Neural cell (in vitro differentiated cells): ENCODE measurements around the gene KRTAP5-9.

Experiments
- EP300 ChIP-seq: fragments of 450-650 bp; conservative IDR thresholded peaks from 2 replicates; pipeline ENCODE4 v1.6.1; 2014; ENCODE audit warnings: antibody characterized with exemption, mild to moderate bottlenecking, moderate library complexity; ENCODE audit not compliant: poor library complexity, severe bottlenecking
- EZH2 ChIP-seq: fragments of 200-600, 300-800 bp; shearing (Covaris generic), sonication (generic); IDR thresholded peaks from 2 replicates; pipeline ENCODE4 v1.6.1; 2014; ENCODE audit warnings: antibody characterized with exemption, low read length, borderline replicate concordance, mild to moderate bottlenecking; ENCODE audit not compliant: insufficient read depth, poor library complexity, severe bottlenecking
- POLR2AphosphoS5 ChIP-seq: IDR thresholded peaks from 2 replicates; pipeline ENCODE4 v1.6.1; 2012
- SMC3 ChIP-seq: fragments of 450-650 bp; conservative IDR thresholded peaks from 2 replicates; pipeline ENCODE4 v1.6.1; 2014; ENCODE audit warnings: antibody characterized with exemption, mild to moderate bottlenecking, moderate library complexity; ENCODE audit not compliant: poor library complexity
- TAF1 ChIP-seq: IDR thresholded peaks from 2 replicates; pipeline ENCODE4 v1.6.1; 2012; ENCODE audit warnings: low read depth
- TF ChIP-seq, protein P1 (sequence below): fragments of 450-650 bp; IDR thresholded peaks from 2 replicates; pipeline ENCODE4 v1.5.1; 2014; ENCODE audit warnings: antibody characterized with exemption, mild to moderate bottlenecking, moderate library complexity; ENCODE audit not compliant: poor library complexity, severe bottlenecking

DNA sequence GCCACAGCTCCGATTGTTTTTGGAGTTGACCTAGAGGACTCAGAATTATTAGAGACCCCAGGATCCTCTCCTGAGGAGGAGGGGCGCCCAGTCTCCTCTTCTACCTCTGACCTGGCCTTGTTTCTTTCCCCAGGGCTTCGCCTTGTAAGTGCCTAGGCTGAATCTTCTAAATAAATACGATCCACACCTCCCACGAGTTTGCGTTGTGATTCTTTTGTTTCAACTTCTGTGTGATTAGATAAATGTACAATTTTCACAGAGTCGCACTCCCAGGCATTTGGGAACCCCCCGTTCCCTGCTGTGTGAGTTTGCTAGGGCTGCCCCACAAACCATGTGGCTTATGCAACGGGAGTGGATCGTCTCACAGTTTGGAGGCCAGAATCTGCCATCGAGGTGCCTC is 9.2 kb upstream of the KRTAP5-9 start:
- TF ChIP-seq, protein P1, sequence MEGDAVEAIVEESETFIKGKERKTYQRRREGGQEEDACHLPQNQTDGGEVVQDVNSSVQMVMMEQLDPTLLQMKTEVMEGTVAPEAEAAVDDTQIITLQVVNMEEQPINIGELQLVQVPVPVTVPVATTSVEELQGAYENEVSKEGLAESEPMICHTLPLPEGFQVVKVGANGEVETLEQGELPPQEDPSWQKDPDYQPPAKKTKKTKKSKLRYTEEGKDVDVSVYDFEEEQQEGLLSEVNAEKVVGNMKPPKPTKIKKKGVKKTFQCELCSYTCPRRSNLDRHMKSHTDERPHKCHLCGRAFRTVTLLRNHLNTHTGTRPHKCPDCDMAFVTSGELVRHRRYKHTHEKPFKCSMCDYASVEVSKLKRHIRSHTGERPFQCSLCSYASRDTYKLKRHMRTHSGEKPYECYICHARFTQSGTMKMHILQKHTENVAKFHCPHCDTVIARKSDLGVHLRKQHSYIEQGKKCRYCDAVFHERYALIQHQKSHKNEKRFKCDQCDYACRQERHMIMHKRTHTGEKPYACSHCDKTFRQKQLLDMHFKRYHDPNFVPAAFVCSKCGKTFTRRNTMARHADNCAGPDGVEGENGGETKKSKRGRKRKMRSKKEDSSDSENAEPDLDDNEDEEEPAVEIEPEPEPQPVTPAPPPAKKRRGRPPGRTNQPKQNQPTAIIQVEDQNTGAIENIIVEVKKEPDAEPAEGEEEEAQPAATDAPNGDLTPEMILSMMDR: no peak
- TF ChIP-seq TAF1: no peak
- TF ChIP-seq POLR2AphosphoS5: no peak
- TF ChIP-seq EP300: no peak
- no peak for TF ChIP-seq EZH2
- TF ChIP-seq SMC3: no peak
